ENCODE data around the gene FSTL4. TPM values are rescaled to one million over a fixed set of nuclear protein-coding genes. Genes with fewer than 3 reads are reported as not detected.

Gene FSTL4
- polyA plus RNA-seq, 1 donor from 2014 or later: 0.57 TPM

DNA sequence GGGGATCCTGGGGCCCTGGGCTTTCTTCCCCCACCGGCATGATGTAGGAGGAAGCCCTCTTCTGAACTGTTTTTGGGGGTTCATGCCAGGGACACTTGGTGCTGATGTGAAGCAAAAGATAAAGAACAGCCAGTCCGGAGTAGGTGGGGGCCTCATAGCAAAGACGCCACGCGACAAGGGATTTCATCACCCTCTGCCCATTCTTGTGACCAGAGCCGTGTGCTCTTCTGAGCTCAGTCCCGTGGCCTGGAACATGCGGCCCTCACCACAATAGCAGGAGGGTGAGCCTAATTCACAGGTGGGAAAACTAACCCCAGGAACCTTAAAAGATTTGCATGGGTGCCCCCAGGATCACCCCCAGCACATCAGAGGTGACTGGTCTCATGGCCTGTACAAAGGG, 334.6 kb downstream of the FSTL4 start:
- no peaks in the 10 kb centered on the region for H3K79me2 ChIP-seq (replicated peaks; ENCODE audit: insufficient read depth, low read length)
- H3K4me2 ChIP-seq (ENCODE audit: low read length): no peak overlapping the region
- no peaks in the 10 kb centered on the region for H3K36me3 ChIP-seq (ENCODE audit: insufficient read depth, low read length)
- H3K4me3 ChIP-seq (ENCODE audit: low read length): no peak overlapping the region
- TF ChIP-seq, protein P1, sequence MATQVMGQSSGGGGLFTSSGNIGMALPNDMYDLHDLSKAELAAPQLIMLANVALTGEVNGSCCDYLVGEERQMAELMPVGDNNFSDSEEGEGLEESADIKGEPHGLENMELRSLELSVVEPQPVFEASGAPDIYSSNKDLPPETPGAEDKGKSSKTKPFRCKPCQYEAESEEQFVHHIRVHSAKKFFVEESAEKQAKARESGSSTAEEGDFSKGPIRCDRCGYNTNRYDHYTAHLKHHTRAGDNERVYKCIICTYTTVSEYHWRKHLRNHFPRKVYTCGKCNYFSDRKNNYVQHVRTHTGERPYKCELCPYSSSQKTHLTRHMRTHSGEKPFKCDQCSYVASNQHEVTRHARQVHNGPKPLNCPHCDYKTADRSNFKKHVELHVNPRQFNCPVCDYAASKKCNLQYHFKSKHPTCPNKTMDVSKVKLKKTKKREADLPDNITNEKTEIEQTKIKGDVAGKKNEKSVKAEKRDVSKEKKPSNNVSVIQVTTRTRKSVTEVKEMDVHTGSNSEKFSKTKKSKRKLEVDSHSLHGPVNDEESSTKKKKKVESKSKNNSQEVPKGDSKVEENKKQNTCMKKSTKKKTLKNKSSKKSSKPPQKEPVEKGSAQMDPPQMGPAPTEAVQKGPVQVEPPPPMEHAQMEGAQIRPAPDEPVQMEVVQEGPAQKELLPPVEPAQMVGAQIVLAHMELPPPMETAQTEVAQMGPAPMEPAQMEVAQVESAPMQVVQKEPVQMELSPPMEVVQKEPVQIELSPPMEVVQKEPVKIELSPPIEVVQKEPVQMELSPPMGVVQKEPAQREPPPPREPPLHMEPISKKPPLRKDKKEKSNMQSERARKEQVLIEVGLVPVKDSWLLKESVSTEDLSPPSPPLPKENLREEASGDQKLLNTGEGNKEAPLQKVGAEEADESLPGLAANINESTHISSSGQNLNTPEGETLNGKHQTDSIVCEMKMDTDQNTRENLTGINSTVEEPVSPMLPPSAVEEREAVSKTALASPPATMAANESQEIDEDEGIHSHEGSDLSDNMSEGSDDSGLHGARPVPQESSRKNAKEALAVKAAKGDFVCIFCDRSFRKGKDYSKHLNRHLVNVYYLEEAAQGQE (IDR thresholded peaks at IDR 0.05; ENCODE audit: borderline replicate concordance): no peak
- TF ChIP-seq RAD21 (conservative IDR thresholded peaks at IDR 0.05): no peak
- no peak overlapping the region for H2AFZ ChIP-seq (ENCODE audit: low read depth, low read length)
- no peaks in the 10 kb centered on the region for H4K20me1 ChIP-seq (ENCODE audit: insufficient read depth)
- no peak overlapping the region for H3K27ac ChIP-seq (ENCODE audit: low read length)
- no peaks in the 10 kb centered on the region for H3K9me3 ChIP-seq (ENCODE audit: low read length)
- H3K9me2 ChIP-seq (ENCODE audit: insufficient read depth, low read length): no peaks in the 10 kb centered on the region
- no peaks in the 10 kb centered on the region for H3F3A ChIP-seq (ENCODE audit: insufficient read depth, low read length, poor library complexity, severe bottlenecking)
- H3K9ac ChIP-seq (ENCODE audit: low read length): no peak overlapping the region
- H3K27me3 ChIP-seq (ENCODE audit: insufficient read depth, low read depth, low read length): no peaks in the 10 kb centered on the region

DNA sequence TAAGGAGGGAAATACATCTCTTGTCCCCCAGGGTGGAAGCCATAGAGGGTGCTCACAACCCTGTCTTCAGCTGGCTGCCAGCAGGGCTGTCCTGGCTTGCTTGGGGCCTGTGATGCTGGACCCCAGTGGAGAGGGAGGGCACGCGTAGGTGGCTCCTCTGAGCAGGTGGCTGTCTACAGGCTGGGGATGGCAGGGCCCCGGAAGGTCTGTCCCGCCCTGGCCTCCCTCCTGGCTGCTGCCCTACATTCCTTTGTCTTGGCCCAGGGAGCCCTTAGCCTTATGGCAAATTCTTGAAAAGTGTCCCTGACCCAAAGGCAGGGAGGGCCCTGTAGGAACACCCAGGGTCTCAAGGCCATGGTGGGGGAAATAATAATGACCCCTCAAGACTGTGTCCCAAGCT, 336.2 kb downstream of the FSTL4 start:
- H4K20me1 ChIP-seq (ENCODE audit: insufficient read depth): no peaks in the 10 kb centered on the region
- no peak overlapping the region for H2AFZ ChIP-seq (ENCODE audit: low read depth, low read length)
- no peaks in the 10 kb centered on the region for H3K27me3 ChIP-seq (ENCODE audit: insufficient read depth, low read depth, low read length)
- H3K4me2 ChIP-seq (ENCODE audit: low read length): no peak overlapping the region
- no peak overlapping the region for H3K4me3 ChIP-seq (ENCODE audit: low read length)
- TF ChIP-seq MXI1 (conservative IDR thresholded peaks at IDR 0.05; ENCODE audit: poor library complexity, severe bottlenecking): no peak
- TF ChIP-seq, protein P2, sequence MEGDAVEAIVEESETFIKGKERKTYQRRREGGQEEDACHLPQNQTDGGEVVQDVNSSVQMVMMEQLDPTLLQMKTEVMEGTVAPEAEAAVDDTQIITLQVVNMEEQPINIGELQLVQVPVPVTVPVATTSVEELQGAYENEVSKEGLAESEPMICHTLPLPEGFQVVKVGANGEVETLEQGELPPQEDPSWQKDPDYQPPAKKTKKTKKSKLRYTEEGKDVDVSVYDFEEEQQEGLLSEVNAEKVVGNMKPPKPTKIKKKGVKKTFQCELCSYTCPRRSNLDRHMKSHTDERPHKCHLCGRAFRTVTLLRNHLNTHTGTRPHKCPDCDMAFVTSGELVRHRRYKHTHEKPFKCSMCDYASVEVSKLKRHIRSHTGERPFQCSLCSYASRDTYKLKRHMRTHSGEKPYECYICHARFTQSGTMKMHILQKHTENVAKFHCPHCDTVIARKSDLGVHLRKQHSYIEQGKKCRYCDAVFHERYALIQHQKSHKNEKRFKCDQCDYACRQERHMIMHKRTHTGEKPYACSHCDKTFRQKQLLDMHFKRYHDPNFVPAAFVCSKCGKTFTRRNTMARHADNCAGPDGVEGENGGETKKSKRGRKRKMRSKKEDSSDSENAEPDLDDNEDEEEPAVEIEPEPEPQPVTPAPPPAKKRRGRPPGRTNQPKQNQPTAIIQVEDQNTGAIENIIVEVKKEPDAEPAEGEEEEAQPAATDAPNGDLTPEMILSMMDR (IDR thresholded peaks at IDR 0.05; ENCODE audit: poor library complexity, severe bottlenecking): no peak
- TF ChIP-seq EP300 (conservative IDR thresholded peaks at IDR 0.05; ENCODE audit: poor library complexity, severe bottlenecking): no peak
- TF ChIP-seq POLR2AphosphoS5 (IDR thresholded peaks at IDR 0.05): no peak
- no peak for TF ChIP-seq RAD21 (conservative IDR thresholded peaks at IDR 0.05)
- no peak for TF ChIP-seq SMC3 (conservative IDR thresholded peaks at IDR 0.05; ENCODE audit: poor library complexity)
- TF ChIP-seq, protein P1 (IDR thresholded peaks at IDR 0.05; ENCODE audit: borderline replicate concordance): no peak
- no peak for TF ChIP-seq EZH2 (IDR thresholded peaks at IDR 0.05; ENCODE audit: borderline replicate concordance, insufficient read depth, low read length, poor library complexity, severe bottlenecking)
- TF ChIP-seq TAF1 (IDR thresholded peaks at IDR 0.05; ENCODE audit: low read depth): no peak
- H3K9me3 ChIP-seq (ENCODE audit: low read length): no peaks in the 10 kb centered on the region
- H3K27ac ChIP-seq (ENCODE audit: low read length): no peak overlapping the region
- H3F3A ChIP-seq (ENCODE audit: insufficient read depth, low read length, poor library complexity, severe bottlenecking): no peaks in the 10 kb centered on the region
- H3K36me3 ChIP-seq (ENCODE audit: insufficient read depth, low read length): no peaks in the 10 kb centered on the region
- H3K9me2 ChIP-seq (ENCODE audit: insufficient read depth, low read length): no peaks in the 10 kb centered on the region
- no peaks in the 10 kb centered on the region for H3K79me2 ChIP-seq (replicated peaks; ENCODE audit: insufficient read depth, low read length)
- H3K9ac ChIP-seq (ENCODE audit: low read length): no peak overlapping the region

All from neural cell (in vitro differentiated cells).